Epidermal melanocyte (primary cell): ENCODE measurements around the gene UBE2F.

Experiments
- DNase-seq: peaks from one replicate; pipeline ENCODE4 v3.0.0; 2011; ENCODE audit warnings: low spot score; ENCODE audit not compliant: insufficient read length

The UBE2F gene

DNA sequence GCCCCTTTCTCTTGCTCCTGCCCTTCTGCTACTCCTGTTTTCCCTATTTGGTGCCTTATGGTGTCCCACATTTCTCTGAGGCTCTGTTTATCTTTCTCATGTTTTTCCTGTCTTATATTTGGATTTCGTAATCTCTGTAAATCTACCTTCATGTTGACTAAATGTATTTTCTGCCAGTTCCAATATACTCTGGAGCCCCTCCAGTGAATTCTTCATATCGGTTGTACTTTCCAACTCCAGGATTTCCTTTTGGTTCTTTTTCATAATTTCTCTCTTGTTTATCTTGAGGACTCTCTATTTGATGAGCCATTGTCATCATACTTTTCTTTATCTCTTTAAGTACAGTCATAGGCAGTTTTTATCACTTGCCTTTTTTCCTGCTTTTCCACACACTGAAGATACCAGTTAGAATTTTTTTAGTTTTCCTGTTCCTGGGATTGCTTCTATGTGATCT, 113.1 kb downstream of the UBE2F start:
- DNase-seq = no peak

DNA sequence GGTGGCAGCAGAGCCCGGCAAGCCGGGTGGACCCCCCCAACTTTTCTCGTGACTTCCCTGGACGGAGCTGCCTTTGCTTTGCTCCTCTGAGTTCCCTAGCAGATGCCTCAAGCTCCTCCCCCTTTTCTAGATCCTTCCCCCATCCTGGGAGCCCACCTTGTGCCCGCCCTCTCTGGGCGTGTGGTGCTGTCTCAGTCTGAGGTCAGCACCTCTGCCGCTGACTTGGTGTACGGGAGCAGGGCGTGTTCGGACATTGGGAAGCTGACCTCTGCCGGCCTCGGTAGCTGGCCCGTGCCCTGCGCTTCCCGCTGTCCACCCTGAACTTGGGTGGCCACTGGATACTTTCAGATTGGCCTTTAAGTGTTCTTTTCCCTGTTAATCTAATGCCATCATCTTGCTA, 113.7 kb downstream of the UBE2F start:
- DNase-seq = no peak

DNA sequence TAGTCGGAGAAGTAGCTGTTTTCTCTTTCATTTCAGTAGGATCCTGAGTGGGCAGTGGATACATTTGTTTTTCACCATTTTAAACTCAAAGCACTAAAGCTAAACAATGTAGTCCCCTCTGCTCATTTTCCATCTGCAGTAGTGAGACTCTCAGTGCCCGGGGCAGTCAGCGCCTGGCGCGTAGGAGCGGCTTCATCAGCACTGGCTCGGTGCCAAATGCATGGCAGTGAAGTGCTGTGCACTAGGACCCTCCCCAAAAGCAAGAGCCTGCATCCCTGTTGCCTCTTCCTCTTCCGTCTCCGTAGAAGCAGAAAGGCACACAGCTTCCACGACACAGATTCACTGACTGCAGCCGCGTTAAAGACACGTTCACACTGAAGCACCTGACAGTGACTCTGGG, 114.3 kb downstream of the UBE2F start:
- no peak for DNase-seq

DNA sequence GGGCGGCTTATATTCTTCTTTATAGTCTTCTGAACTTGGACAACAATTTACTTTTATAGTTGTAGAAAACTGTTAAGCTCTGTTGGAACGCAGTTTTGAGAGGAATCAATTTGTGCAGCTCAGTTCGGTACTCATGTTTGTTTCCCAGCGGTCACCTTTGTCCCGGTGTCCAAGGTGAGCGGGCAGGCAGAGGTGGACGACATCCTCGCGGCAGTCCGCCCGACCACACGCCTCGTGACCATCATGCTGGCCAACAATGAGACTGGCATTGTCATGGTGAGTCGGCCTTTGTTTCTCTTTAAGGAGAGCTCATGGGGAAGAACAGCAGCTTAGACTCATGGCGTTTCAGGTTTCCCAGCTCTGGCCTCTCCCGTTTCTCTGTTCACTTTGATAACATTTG, 114.7 kb downstream of the UBE2F start:
- DNase-seq = no peak

DNA sequence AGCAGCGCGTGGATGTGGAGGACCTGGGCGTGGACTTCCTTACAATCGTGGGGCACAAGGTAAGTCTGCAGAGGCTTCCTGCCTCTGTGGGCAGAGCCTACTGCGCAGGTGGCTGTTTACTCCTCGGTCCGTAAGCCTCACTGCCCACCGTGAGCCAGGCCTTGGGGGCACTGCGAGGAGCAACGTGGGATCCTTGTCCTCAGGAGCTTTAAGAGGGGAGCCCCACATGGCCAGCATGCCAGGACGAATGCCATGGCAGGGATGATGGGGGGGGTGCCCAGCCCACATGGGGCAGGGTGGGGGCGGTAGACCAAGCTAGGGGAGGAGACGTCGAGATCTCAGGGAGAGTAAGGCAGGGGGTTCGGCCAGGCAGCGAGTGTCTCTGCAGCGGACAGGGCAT, 115.3 kb downstream of the UBE2F start:
- no peak for DNase-seq

DNA sequence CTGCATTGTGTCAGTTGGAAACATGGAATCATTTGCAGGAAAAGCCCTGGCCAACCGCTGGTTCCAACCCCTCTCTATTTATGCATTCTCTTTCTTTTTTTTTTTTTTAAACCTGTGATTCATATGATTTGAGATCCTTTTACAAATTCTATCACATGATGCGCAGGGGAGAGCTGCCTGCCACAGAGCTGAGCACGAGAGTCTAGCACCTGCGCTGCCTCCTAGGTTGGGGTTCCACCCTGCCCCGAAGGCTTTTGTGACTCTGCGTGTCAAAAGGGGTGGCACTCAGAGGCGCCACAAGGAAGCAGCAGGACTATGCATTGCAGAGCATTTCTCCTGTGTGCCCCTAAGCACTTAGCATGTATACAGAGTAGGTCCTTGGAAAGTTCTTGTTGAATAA, 116.0 kb downstream of the UBE2F start:
- no peak for DNase-seq

DNA sequence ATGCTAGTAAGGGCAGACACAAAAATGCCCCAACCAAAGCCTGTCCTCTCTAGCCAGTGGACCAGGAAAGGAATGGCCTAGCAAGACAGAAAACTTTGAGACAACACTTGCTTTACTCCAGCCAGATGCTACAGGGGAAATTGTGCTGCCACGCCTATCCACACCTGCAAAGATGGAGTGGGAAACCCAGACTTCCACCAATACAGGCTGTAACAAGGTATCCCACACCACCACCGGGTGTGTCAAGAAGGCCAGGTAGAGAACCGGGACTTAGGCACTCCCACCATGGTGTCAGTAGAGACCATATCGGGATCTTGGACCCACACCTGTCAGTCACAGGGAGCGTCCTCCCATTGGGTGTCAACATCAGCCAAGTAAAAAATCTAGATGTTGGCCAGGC, 117.1 kb downstream of the UBE2F start:
- DNase-seq = no peak

DNA sequence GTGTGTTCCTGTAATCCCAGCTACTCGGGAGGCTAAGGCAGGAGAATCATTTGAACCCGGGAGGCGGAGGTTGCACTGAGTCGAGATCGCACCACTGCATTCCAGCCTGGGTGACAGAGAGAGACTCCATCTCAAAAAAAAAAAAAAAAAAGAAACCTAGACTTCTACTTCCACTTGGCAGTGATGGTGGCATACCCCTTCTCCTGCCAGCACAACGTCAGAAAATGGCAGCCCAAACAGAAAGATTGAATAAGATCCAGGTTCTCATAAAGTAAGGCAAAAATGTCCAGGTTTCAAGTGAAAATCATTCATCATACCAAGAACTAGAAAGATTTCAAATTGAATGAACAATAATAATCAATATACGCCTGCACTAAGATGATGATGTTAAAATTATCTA, 117.9 kb downstream of the UBE2F start:
- no peak for DNase-seq

DNA sequence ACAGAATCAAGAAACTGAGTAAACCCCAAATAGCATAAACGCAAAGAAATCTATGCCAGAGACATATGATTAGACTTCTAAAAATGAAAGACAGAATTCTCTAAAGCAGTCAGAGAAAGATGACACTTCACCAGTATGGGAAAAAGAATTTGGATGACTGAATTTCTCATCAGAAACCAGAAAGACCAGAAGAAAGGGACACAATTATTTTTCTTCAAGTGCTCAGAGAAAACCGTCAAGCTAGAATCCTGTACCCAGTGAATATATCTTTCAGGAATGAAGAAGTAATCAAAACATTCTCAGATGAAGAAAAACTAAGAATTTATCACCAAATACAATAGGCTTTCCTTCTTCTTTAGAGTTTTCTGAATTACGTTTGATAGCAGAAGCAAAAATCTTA, 119.1 kb downstream of the UBE2F start:
- DNase-seq = no peak

DNA sequence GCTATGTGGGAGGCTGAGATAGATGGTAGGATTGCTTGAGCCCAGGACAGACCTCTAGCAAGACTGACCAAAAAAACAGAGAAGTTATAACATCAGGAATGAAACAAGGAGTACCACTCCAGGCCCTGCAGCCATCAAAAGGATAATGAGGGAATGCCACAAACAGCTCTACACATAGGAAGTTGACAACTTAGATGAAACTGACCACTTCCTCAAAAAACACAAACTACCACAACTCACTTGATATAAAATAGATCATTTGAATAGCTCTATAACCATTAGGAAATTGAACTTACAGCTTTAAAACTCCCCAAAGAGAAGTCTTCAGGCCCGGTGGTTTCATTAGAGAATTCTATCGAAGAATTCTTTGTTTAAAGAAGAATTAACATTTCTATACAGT, 120.4 kb downstream of the UBE2F start:
- no peak for DNase-seq

DNA sequence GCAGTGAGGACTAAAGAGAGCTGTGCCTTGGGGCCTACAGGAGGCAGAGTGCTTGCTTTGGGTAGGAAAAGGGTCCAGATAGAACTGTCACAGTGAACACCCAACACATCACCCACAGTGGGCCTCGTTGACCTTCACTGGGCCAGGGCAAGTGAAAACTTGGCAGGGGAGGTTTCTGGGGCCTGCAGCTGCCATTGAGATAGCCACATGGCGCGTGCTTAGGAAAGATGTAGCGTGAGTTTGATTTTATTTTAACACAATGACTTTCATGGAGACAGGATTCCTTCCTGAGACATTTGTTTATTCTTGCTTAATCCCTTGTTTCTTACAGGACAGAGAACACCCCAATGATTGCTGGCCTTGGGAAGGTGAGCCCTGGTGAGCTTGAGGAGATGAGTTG, 124.1 kb downstream of the UBE2F start:
- no peak for DNase-seq

DNA sequence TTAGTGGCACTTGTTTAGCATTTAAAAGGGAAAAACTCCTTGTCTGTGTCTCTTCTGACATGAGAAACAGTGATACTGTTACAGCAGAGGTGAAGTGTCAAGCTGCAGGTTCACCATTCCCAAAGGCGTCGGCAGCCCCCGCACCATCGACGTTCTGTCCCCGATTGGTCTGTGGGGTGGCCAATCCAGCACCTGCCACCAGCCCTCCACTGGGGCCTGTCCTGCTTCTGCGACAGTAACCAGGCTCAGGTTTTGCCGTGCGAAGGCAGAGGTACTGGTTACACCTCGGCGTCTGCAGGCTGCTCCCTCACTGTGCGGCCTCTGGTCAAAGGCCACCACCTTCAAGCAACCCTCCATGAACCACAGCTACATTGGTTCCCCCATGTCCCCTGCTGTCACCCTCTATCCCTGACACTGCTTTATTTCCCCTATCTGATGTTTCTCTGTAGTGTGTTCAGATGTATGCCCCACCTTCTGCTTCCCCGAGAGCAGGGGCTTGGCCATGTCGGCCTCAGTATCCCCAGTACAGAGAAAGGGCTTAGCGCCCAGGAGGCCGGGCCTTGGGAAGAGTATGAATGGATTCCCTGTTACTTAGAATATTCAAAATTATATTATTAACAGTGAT, 124.7 kb downstream of the UBE2F start:
- DNase-seq = no peak
